HG03521 (cell line): ENCODE data around the gene ACOT8.
"Not testable (repeated sequence)": the region's sequence is repeated elsewhere in the genome, so short reads cannot be mapped to it uniquely, and the experiment has no call there.

ENCODE experiments used
- ATAC-seq: cut with Tn5 transposase; IDR thresholded peaks from one replicate; pipeline ENCODE4 v1.9.1; 2021; ENCODE audit warnings: mild to moderate bottlenecking, moderate library complexity; ENCODE audit not compliant: unreplicated experiment

ACOT8 gene

DNA sequence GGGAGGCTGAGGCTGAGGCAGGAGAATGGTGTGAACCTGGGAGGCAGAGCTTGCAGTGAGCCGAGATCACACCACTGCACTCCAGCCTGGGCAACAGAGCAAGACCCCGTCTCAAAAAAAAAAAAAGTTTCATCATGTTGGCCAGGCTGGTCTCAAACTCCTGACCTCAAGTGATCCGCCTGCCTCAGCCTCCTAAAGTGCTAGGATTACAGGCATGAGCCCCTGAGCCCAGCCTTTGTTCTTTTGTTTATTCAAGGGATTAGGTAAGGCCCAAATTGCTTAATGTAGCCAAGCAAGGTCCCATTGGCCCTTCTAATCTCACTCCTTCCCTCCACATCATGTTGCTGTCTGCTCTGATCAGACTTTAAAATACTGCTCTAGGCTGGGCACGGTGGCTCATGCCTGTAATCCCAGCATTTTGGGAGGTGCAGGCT is 27.5 kb downstream of the ACOT8 start:
- ATAC-seq = not testable (repeated sequence)

DNA sequence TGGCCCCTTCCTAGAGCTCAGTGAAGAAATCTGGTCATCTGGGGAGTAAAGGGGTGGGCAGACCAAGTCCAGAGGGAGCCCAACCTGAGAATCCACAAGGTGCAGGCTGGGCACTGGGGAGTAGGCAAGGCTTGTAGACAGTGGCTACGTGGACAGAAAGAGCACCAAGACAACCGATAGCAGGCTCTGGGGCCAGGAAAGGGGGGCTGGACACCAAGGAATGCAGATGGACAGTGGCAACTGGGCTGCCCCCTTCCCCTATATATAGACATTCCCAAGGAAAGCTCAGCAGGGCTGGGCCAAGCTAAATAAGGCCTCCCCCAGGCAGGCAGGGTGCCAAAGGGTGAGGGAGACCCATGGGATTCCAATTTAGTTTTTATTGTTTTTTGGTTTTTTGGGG is 28.6 kb downstream of the ACOT8 start:
- ATAC-seq = no peak

DNA sequence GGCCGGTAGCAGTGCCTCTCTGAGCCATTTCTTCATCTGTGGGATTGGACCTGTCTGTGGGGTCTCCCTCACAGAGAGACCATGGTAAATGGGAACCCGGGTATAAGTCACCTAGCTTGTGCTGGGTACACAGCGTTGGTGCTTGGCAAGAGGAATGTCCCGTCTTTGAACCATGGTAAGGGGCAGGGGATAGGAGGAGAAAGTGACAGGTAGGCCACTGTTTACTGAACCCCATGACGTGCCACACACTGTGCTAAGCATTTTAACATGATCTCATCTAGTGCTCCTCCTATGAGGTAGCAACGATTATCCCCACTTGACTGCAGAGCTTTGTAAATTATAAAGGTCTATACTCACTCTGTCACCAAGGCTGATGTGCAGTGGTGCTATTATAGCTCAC is 29.5 kb downstream of the ACOT8 start:
- no peak for ATAC-seq

DNA sequence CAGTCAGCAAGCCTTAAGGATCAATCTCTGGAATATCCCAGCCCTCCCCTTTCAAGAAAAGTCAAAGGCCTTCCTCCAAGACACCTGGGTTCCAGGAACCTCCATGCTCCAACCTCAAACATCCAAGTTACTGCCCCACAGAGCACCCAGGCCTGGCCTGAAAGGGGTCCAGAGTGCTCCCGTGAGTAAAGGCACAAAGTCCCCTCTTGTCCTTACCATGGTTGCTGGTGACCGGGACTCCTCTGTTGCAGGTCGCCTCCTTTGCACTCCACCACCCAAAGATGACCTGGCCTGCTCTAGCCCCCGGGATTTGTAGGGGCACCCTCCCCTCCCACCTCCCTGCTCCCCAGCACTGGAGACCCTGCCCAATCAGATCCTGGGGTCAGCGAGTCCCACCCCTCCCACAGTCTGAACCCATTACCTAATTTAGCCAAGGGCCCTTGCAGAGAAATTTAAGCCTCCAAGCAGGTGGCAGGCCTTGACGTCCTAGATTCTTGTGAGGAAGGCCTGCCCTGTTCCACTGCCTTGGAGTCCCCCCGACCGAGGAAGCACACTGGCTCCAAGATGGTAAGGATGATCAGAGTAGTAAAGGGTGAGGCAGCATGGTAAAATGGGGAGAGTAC is 30.1 kb downstream of the ACOT8 start, which contains the start of gene TNNC2:
TNNC2 (minus strand) TSS at position 283 of the 623 bp plus-strand sequence; CDS start at position 219, 64 bp downstream.
- no peak for ATAC-seq

DNA sequence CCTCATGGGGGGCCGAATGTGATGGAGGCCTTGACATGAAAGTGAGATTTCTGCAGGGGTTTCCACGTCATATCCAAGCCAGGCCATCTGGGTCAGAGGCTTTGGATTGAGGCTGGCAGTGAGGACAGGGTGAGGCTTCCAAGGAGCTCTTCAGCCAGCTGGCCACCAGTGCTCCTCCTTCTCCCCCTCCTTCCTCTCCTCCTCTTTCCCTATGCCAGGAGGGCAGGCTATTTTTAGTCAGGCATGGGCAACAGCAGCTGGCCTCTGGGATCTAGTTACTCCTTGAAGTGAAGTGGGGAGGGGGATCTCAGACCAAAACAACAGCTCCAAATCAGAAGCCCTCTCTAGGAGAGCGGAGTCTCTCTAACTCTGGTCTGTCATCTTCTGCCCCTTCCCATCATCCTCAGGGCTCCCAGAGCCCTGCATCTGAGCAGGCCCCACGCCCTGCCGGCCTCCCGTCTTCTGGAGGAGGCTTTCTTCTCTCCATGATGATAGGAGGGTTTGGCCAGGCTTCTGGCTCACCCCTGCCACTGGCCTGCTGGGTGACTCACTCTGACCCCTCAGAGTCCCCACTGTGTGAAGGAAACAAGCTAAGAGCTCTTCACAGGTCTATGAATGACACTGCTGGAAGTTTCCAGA is 30.7 kb downstream of the ACOT8 start:
- no peak for ATAC-seq

DNA sequence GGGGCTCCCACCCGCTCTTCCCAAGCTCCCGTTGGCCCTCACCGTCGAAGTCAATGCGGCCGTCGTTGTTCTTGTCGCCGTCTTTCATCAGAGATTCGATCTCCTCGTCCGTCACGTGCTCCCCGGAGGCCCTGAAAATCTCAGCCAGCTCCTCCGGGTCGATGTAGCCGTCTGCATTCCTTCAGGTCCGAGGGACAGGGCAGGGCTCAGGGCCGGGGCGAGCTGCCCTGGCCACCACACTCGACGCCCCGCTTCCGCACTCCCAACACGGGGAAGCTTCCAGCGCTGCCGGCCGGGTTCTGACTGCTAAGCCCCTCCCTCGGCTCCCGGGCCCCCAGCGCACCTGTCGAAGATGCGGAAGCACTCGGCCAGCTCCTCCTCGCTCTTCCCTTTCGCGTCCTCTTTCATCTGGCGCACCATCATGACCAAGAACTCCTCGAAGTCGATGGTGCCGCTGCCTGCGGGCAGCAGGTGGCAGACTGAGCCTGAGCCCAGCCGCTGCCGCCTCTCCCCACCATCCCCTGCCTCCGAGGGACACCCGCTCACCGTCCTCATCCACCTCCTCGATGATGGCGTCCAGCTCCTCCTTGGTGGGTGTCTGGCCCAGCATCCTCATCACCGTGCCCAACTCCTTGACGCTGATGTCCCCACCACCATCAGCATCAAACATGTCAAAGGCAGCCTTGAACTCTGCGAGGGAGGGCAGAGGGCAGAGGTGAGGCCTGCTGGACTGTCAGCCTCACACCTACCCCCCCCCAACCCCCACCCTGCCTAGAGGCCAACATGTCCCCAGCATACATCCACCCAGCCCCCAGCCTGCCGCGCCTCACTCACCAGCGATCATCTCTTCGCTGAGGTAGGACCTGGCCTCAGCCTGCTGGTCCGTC is 33.0 kb downstream of the ACOT8 start:
- no peak for ATAC-seq

DNA sequence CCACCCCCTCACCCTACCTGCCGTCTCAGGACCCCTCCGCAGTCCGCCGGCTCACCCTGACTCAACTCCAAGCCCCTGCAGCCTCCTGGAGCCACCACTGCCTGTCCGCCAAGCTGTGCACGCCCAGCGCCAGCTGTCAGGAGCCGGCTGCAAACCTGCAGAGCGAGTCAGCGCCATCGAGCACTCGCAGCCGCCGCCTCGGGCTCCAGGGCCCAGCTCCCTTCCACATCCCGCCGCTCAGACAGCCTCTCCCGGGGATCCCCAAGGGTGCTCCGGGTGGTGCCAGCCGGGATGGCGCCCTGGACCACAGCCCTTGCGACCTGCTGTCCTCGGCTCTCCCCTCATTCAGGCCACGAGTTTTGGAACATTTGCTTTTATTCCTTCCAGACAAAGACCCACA is 34.3 kb downstream of the ACOT8 start:
- no peak for ATAC-seq

DNA sequence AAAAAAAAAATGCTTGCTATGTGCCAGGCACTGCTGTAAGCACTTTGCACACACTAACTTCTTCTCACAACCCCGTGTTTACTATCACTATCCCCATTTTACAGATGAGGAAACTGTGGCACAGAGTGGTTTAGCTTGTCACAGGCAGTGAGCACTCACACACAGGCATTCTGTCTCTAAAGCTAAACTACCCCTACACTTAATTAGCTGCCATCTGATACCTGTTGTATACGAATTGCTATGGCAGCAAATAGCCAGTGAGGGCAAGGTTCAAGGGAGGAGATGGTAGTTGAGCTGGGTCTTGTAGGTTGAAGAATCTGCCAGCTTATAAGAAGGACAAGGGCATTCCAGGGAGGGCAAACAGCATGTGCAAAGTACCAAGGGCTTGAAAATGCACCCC is 35.2 kb downstream of the ACOT8 start:
- no peak for ATAC-seq

DNA sequence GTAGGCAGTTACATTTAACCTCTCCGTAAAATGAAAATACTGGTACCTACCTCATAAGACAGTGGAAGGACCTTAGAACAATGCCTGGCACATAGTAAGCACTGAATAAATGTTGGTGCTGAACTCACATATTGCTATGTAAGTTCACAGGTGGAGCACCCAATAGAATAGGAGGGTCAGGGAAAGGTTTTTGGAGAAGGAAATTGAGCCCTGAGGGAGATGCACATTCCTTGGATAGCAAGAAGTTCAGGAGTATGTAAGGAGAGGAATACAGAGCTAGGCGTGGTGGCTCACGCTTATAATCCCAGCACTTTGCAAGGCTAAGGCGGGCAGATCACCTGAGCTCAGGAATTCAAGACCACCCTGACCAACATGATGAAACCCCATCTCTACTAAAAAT is 37.7 kb downstream of the ACOT8 start:
- no peak for ATAC-seq

DNA sequence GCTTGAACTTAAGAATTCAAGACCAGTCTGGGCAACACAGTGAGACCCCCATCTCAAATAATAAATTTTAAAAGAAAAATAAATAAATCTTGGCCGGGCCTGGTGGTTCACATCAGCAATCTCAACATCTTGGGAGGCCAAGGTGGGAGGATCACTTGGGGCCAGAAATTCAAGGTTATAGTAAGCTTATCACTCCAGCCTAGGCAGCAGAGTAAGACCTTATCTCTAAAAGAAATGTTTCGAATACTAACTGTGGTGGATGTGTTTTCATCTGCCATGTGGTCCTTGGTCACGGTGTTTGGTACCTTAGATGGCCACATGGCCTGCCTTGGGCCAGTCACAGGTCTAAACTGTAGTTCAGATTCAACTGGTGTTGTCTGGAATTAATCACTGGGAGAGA is 39.0 kb downstream of the ACOT8 start:
- no peak for ATAC-seq

DNA sequence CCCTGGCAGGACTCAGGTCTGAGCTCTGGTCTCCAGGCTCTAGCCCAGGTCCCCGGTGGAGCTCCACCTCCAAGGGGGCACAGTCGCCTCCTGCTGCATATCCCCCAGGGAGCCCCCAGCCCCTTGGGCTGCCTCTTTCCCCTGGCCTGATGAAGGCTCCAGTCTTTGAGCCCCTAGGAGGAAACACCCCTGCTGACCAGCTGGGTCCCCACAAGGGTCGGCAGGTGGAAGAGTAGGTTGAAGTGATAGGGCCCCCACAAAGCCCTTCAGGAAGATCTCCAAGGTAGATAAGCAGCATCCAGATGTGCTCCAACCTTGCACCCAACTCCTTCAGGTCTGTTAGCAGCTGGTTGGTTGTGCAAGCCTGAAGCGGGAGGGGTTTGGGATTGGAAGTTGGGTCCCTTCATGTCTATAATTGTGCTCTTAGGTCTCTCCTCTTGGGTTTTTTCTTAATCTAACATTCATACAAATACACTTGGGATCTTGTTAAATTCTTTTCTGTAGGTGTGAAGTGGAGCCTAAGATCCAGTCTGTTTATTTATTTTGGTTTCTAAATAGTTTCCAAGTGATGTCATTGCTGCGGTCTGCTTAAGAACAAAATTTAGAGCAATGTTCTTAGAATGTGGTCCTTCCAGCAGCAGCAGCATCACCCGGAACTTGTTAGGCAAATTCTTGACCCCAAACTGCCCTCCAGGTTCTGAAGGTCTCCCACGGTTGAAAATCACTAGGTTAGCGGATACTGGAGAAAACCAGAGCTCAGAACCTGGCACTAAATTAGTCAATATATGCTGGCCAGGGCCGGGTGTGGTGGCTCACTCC is 39.6 kb downstream of the ACOT8 start:
- ATAC-seq = no peak

DNA sequence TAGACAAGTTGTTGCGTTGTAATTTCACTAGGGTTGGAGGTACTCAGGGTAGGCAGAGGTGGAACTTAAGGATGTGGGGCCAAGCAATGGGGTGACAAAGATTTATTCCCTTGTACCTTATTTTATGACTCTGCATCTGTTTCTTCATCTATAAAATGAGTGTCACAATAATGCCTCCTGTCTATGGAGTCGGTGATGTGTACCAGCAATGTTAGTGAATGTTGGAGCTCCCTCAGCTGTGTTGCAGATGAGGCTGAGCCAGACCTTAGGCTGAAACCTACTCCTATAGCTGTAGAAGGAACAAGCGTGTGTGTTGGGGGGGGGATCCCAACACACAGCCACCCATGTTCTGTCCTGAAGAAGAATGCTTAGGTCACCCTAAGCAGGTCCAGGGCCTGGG is 40.2 kb downstream of the ACOT8 start:
- no peak for ATAC-seq

DNA sequence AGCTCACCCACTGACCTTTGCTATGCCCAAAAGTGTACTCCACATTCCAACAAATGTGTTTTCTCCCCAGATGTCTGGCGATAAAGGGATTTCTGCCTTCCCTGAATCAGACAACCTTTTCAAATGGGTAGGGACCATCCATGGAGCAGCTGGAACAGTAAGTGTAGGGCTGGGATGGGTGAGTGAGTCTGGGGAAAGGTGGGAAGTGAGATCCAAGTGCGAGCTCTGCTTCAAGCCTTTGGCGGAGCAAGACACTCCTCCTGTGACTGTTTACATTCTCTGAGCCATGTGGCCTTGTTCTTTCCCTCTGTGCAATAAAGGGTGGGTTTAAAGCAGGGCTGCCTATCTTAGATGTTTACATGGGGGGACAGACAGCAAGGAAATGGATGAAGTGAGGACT is 42.9 kb downstream of the ACOT8 start:
- ATAC-seq = no peak

DNA sequence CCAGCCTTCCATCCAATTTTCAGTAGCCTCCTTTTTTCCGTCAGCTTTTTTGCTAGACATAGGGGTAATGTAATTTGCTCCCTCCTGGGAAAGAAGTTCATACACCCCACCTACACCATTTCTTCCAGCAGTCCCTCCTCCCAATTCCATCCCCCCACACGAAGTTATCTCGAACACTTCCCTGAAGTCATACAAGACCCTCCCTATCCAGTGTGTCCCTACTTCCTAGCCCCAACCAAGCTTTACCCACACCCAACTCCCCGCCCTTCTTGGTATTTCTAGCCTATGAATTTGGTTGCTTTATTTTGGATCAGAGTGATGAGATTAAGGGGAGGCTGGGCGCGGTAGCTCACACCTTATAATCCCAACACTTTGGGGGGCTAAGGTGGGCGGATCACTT is 43.7 kb downstream of the ACOT8 start:
- no peak for ATAC-seq

DNA sequence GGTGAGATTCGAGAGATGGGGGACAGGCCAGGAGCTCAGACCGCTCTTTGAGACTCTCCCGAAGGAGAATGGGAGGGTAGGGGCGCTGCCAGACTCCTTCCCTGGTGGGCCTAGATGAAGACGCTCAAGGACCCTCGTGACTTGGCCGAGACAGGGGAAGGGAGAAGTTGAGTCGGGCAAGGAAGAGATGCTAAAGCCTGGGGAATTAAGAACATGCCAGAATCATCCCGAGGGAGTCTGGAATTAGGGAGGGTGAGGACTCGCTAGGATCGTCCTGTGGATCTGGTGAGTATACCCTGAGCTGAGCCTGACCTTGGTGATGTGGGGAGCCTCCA is 44.2 kb downstream of the ACOT8 start:
- no peak for ATAC-seq

DNA sequence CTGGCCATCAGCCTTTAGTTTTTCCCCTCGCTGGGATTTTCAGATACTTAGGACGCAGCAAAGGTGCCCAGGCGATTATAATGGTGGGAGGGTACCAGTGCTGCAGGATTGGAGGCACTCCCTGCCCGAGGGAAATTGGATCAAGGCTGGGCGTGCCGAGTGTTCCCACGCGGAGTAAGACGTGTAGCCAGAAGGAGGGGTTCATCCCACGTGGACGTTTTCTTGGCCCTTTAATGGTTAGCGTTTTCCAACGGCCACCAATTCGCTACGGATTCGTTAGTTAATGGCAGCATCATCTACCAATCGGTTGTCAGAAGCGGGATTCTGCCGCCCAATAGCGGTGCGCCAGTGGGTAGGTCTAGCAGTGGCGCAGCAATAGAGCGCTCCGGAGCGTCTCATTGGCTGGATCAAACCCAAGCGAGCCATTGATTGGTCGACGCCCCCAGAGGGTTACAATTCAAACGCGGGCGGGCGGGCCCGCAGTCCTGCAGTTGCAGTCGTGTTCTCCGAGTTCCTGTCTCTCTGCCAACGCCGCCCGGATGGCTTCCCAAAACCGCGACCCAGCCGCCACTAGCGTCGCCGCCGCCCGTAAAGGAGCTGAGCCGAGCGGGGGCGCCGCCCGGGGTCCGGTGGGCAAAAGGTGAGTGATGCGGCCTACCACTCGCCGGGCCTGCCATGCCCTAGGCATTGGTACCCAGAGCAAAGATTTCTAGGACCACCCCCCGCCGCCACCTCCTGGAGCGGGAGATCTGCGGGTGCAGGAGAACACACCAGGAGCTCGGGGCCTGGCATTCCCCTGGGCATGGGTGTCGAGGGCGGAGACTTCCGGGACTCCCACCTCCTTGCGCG is 44.8 kb downstream of the ACOT8 start, which contains the start of gene UBE2C:
UBE2C (plus strand) TSS at position 488 of the 849 bp plus-strand sequence; CDS start at position 540, 52 bp downstream.
- ATAC-seq = peak; percentile 96

DNA sequence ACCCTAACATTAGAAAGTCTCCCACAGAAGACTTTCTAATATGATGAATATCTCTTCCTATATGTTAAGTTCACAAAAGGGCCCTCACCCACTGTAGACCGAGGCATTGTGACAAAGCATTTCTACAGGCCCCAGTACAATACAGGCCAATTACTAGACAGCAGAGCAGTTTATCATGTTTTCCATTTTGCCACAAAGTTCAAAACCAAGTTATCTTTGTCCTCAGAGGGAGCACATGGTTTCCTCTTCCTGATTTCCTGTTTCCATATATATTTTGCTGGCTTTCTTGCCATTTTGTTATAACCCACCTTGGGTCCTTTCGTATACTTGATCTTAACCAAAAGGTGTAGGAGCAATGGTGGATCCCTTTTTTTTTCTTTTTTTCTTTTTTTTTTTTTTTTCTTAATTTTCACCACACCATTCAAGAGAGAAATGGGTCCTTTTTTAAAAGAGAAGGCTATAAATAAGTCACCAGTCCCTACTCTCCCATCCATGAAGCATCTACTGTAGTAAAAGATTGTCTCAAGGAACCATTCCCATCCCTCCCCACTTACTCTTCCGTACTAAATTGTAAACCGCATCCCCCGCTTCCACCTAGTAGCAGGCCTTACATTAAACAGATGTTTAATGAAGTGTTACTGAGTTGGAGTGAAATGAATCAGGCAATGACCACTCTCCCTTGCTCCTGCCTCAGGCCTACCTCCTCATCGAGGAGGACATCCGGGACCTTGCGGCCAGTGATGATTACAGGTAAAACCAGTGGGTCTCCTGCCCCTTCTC is 46.8 kb downstream of the ACOT8 start:
- ATAC-seq = no peak

DNA sequence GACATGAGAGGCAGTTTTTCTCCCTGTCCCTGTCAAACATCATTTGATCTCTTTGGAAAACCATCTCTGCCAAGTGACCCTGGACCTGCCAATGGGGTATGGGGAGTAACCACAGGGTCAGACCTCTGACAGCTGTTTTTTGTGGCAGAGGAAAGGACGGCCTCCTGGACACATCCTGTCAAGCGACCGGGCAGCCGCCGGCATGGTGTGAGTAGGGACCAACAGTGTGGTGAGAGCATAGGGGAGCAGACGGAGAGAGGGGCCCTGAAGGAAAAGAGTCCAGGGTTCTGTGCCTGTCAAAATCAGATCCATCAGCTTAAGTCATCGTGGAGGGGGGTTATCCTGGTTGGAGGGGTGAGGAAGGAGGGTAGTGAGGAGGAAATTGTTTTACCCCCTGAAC is 55.3 kb downstream of the ACOT8 start:
- ATAC-seq = no peak

DNA sequence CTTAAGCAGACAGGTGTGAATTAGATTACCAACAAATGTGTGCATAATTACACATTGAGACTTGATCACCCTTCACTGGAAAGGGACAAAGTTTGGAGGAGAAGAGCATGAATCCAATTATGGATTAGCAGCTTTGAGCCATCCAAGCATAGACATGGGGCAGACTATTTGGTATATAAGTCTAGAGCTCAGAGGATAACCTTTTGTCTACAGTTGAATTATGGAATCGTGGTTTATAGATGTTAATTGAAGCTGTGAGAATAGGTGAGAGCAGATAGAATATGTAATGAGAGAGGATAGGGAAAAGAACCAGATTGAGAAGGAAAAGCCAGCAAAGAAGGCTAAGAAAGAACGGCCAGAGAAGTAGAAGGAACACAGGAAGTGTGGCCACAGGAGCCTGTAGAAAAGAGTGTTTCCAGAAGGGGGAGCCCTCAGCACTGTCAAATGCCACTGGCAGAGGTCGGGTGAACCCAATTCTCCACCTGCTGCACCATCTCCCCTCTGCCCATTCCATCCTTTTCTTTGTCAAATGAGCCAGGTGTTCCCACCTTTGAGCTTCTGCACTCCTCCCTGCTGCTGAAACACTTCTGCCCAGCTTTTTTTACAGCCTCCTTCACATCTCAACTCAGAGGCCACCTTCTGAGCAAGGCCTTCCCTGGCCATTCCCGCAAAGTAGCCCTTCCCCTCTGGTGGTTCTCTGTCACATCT is 58.1 kb downstream of the ACOT8 start:
- no peak for ATAC-seq
